ENCODE results near the gene NDUFC1.
"Not testable (repeated sequence)": the region's sequence is repeated elsewhere in the genome, so short reads cannot be mapped to it uniquely, and the experiment has no call there.

NDUFC1 gene

GRCh38 chr4:139297001-139297410 lies 5.3 kb downstream of the NDUFC1 start:
- DNase-seq (ENCODE audit: low spot score): no peak

GRCh38 chr4:139295942-139296299 lies 6.4 kb downstream of the NDUFC1 start:
- no peak for DNase-seq (ENCODE audit: low spot score)

- peak; percentile 88 for DNase-seq (ENCODE audit: low spot score)
Observed at GRCh38 chr4:139295206-139295941, 6.9 kb downstream of the NDUFC1 start.

GRCh38 chr4:139286186-139286698 lies 16.0 kb downstream of the NDUFC1 start:
- DNase-seq (ENCODE audit: low spot score): no peak

DNA sequence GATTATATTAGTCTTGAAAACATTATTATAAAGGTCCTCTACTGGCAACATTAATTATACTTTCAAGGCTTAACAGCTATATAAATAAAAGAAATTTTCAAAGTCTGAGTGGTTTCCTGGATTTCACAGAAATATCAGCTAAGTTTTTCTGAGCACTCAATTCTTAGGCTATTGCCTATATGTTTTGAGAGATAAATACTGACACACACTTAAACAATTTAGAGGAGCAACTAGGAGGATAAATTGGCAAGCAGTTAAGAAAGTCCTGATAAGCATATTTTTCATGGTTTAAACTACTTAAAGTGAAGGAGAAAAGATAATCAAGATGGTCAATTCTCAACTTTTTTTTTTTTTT lies 19.6 kb downstream of the NDUFC1 start:
- no peak for DNase-seq (ENCODE audit: low spot score)

DNA sequence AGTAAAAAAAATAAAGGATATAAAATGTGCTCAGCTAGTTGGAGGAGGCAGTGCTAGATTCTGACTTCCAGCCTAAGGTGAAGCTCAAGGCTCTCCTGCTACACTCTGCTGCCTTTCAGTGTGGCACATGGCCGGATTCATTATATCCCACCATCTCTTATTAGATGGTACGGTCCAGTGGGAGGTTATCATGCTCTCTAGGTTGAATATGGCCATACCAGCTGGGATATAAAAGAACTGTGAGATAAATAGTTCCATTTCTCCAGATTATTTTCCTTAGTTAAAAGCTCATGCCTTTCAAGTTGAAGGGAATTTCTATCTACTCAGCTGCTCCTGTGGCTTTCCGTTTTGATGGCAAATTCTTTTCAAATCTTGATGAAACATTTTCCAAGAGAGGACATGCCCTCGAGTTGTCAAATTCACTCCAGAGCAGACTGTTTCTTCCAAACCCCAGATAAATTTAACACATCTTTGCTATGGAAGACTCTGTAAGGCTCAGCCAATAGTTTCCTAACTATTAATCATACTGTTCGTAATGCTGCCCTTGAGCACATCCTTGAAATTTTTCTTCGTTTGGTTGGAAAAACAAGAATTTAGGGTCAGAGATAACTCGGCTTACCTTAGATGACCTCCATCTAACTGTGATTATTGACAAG lies 20.1 kb downstream of the NDUFC1 start:
- no peak for DNase-seq (ENCODE audit: low spot score)

DNA sequence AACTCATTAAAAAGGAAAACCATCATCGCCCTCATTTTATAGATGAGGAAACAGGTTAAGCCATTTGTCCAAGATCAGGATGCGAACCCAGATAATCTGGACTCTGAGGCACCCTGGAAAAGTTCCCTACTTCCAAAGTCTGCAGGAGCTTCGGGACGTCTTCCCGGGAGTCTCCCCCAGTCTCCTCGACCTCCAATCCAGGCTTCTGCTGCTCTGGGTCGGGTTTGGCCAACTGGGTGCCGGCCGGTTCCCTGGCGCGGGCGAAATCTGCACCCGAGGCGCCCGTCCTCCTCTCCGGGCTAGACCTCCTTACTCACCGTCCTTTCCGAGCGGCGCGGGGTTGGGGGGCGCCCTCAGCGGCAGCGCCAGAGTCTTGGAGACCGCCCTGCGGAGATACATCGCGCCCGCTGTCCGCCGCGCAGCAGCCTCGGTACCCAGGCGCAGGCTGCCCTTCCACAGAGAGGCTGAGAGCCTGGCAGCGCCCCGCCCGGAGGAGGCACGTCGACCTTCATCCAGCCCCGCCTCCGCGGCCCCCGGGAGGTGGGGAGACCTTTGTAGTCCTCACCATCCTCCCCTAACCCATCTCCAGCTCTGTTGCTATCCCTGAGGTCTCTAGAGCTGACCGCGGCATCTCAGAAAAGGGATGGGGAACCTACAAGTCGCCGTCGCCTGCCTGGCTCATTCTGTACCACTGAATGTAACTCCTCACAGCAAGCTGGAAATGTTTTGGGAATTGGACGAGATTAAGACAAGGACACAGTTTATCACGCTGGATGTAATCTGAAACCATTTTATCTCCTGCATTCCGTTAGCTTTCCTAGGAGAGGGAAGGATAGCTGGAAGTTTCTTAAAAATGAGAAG lies 22.3 kb downstream of the NDUFC1 start, which contains the start of gene MGARP:
Gene MGARP, minus strand, starts transcription at position 466 of the 861 bp plus-strand sequence. Its CDS starts 67 bp downstream, at position 399.
- peak; percentile 40 for DNase-seq (ENCODE audit: low spot score)

DNA sequence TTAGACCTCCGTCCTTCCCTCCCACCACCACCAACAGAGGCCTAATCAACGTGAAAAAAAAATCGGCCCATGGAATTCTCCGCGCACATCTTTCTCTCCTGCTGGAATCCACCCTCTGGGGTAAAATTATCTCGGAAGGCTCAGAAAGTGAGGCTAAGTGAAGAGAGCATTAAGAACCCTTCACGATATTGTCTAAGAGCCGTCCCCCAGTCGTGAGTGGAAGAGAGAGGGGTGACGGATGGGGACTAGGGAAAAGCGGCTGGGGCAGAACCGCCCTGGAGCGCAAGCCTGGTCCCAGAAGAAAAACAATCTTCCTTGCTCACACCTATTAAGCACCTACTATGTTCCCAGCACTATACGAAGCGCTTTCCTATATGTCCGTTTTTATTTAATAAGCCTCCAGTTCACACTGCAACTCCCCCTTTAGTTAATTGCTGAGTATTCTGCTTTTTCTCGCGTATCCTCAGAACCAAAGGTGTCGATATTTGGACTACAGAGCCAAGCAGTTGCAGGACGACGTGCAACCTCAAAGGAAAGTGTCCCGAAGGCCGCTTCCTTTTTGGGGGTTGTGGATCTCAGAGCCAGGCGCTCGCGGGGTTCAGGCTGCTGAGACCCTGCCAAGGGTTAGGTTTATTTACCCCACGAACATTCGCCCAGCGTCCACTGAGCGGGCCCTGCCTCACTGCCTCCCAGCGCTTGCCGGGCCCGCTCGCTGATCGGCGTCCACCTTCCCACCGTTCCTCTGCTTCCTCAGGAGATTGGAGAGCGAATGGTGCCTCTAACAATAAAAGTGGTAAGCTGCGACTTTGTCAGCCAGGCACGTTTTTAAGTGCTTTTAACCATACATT lies 23.1 kb downstream of the NDUFC1 start:
- no peak for DNase-seq (ENCODE audit: low spot score)

- no peak for DNase-seq (ENCODE audit: low spot score)
Observed at GRCh38 chr4:139278485-139278884, 23.8 kb downstream of the NDUFC1 start.

DNA sequence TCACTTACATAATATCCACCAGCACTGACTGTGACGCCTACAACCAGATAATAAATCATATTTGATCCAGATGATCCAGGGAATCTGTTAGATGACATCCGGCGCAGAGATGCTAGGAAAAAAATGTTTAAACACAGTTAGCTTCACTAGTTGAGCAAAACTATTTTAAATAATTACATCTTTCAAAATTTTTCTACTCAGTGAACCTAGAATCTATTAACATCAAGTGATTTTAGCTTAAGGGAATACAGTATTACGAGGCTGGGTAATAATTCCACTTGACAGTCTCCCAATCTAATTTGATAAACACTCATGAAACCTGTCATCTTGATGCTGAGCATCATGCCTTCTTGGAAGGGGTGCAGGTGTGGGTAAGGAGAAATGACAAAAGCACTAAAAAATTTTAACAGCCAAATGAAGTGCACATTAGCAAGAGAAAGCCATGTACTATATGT lies 27.0 kb downstream of the NDUFC1 start:
- DNase-seq (ENCODE audit: low spot score): no peak

DNA sequence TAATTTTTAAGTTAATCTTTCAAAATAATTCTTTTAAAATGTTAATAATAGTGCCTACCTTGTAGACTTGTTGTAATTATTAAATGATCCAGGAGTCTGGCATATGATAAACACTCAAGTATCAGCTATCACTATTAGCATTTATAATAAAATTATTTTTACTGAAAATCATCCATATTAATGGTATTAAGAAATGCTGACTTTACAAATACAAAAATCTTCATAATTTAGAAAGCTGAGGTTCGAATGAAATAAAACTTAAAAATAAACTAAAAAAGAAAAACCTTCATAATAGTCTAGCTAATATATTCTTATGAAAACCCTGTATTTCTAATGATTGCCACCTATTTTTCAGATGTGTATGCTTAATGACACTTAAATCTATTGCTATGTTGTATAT lies 27.5 kb downstream of the NDUFC1 start:
- DNase-seq (ENCODE audit: low spot score): no peak

DNA sequence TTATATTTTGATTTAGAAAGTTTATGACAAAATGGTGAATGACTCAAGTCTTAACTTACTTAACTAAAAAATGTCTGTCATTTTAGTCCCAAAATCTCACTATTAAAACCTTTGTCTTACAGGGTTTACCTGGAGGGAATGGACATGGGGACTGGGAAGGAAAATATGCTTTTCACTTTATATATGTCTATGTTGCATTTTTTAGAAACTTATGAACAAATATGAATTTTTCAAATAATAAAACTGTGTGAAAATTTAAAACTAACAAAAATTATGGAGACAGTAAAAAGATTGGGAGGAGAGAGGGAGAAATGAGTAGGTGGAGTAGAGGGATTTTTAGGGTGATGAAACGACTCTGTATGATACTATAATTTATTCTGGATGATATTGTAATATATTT lies 28.4 kb downstream of the NDUFC1 start:
- no peak for DNase-seq (ENCODE audit: low spot score)

DNA sequence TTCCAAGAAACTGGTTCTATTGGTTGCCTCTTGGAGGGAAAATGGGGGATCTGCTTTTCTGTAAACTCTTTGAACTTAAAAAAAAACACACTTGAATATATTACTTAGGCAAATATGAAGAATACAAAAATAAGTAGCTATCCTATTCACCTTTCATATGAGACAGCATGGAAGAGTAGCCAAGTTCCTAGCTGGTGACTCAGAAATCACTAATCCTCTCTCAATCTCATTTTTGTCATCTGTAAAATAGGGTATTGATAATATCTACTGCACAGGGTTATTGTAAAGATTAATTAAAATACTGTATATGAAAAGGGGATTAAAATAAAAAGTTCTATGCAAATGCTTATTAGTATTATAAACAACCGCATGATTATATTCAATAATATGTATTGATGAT lies 35.0 kb downstream of the NDUFC1 start:
- DNase-seq (ENCODE audit: low spot score): no peak

- peak; percentile 65 for DNase-seq (ENCODE audit: low spot score)
Observed at GRCh38 chr4:139266583-139267257, 35.6 kb downstream of the NDUFC1 start.

DNA sequence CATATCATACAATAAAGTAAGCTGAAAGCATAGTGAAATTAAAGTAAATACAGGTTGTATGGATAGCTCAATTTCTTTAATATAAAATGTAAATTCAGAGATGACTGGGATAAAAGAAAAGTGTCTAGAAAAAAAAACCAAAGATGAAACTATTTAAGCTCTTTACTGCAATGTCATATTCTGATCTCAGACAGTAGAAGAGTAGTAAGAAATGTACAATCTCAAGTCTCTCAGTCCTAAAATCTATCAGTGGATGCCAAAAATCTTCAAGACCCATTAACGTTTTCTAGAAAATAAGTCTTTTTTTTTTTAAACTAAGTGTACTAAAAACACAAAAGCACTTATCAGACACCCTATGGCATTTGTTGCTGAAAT lies 36.1 kb downstream of the NDUFC1 start:
- DNase-seq (ENCODE audit: low spot score): no peak

- DNase-seq (ENCODE audit: low spot score): no peak
Observed at GRCh38 chr4:139265654-139266053, 36.6 kb downstream of the NDUFC1 start.

- no peak for DNase-seq (ENCODE audit: low spot score)
Observed at GRCh38 chr4:139256349-139256748, 45.9 kb downstream of the NDUFC1 start.

GRCh38 chr4:139255581-139255980 lies 46.7 kb downstream of the NDUFC1 start:
- not testable (repeated sequence) for DNase-seq (ENCODE audit: low spot score)

DNA sequence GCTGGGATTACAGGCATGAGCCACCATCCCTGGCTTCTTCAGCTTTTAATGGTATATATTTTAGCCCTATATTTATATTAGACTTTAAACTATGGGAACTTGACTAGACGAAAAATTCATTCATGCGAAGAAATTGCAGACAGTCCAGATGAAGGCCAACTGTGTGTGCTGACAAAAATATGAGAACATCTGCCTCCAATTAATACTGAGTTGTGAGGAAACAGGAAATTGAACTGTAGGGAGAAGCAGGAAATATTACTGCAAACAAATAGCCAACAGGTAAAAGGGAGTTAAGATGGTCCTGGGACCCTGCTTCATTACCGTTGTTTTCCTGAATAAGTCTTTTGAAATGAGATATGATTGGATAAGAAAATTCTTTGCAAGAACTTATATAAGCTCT lies 48.6 kb downstream of the NDUFC1 start:
- DNase-seq (ENCODE audit: low spot score): no peak

DNA sequence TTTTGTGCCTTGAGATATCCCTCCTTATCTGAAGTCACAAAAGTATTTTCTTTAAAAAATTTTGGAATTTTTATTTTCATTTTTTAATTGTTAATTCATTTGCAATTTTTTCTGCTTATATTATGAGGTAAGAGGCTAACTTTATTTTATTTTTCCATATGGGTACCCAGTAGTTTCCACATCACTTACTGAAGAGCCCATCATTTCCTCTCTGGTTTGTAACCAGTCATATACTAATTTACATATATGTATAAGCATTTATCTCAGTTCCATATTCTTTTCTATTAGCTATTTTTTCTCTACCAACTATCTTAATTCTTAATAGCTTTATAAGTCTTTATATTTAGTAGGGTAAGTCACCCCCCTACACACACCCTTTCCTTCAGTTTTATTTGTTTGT lies 49.2 kb downstream of the NDUFC1 start:
- peak; percentile 19 for DNase-seq (ENCODE audit: low spot score)

DNA sequence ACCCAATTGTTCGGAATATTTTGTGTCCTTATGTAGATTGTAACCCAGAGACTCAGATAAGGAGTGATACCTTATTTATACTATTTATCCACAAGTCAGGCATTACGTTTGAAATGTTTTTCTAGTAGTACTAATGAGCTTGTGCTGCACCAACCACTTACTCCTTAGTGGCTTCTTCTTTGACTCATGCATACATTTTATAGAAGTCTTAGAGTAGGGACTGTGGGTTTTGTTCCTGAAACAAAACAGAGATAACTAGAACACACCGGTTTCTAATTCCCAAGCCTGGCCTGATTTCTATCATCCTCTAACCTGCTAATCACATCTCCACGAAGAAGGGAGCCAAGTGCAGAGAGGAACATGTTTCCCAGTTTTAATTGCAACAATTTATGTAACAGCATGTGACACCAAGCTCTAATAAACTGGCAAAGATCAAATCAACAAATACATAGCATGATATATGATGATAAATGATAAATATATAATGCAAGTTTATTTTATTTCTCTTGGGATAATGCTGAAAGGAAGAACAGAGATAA lies 54.5 kb downstream of the NDUFC1 start:
- no peak for DNase-seq (ENCODE audit: low spot score)

Measured in germinal center (tissue), 1 donor.